SU-DHL-6 (cell line): ENCODE data around the gene SLFN5.

ENCODE experiments used
- CTCF ChIP-seq: fragments of 200-600 bp; sonication (generic); IDR thresholded peaks from one replicate; pipeline ENCODE4 v1.5.1; 2017; ENCODE audit warnings: antibody characterized with exemption, mild to moderate bottlenecking, low read length, moderate library complexity; ENCODE audit not compliant: insufficient read depth, poor library complexity, severe bottlenecking
- EZH2phosphoT487 ChIP-seq: fragments of 200-600 bp; sonication (generic), shearing (Covaris generic); conservative IDR thresholded peaks from 2 replicates; pipeline ENCODE4 v1.6.1; 2018; ENCODE audit warnings: mild to moderate bottlenecking, antibody characterized with exemption, low read length, moderate library complexity, mixed read lengths

GRCh38 chr17:35265071-35265470, 22.2 kb downstream of the SLFN5 start:
- TF ChIP-seq CTCF, result no peak
- no peak for TF ChIP-seq EZH2phosphoT487
